WTC11 (cell line): ENCODE measurements around the gene UPF1. TPM values are rescaled to one million over a fixed set of nuclear protein-coding genes. Genes with fewer than 3 reads are reported as not detected.

ENCODE experiments used
- ATAC-seq: fragments of 200-7000 bp; cut with Tn5 transposase; 2 replicates; pipeline ENCODE4 v1.10.0; 2021; ENCODE audit warnings: mild to moderate bottlenecking, moderate library complexity
- CTCF ChIA-PET: fragments of 300-600 bp; sonication (Branson Sonifier 250); formaldehyde crosslinking; loops from one replicate; lab custom pipeline; 2021; ENCODE audit warnings: antibody characterized with exemption; lab: Charles Lee
- POLR2A ChIA-PET: fragments of 350-600 bp; sonication (Branson Sonifier 250); formaldehyde crosslinking; loops from one replicate; lab custom pipeline; 2021; ENCODE audit warnings: antibody characterized with exemption; lab: Charles Lee
- DNase-seq: peaks from one replicate; pipeline ENCODE4 v3.0.0; 2021; ENCODE audit warnings: low spot score
- H3K27ac Mint-ChIP-seq: 2 replicates; pipeline ENCODE4 v1.8.0; 2021; ENCODE audit warnings: mixed read lengths
- H3K27me3 Mint-ChIP-seq: 2 replicates; pipeline ENCODE4 v1.8.0; 2021; ENCODE audit warnings: low read depth, mild to moderate bottlenecking, moderate library complexity, mixed read lengths
- H3K36me3 Mint-ChIP-seq: 2 replicates; pipeline ENCODE4 v1.8.0; 2021; ENCODE audit warnings: mixed read lengths
- H3K4me1 Mint-ChIP-seq: 2 replicates; pipeline ENCODE4 v1.8.0; 2022; ENCODE audit warnings: mixed read lengths
- H3K4me3 Mint-ChIP-seq: 2 replicates; pipeline ENCODE4 v1.8.0; 2021; ENCODE audit warnings: mild to moderate bottlenecking, moderate library complexity, mixed read lengths
- H3K9me3 Mint-ChIP-seq: 2 replicates; pipeline ENCODE4 v1.8.0; 2021; ENCODE audit warnings: mixed read lengths
- ATF3 ChIP-seq: sonication (generic); formaldehyde crosslinking; conservative IDR thresholded peaks from 2 replicates; pipeline ENCODE4 v1.8.1; 2022; ENCODE audit warnings: mild to moderate bottlenecking, missing genetic modification reagents
- ERG ChIP-seq: fragments of 250-450 bp; sonication (Bioruptor Pico); IDR thresholded peaks from 2 replicates; pipeline ENCODE4 v1.8.0; 2021; ENCODE audit warnings: mild to moderate bottlenecking
- HMGXB4 ChIP-seq: sonication (generic); formaldehyde crosslinking; IDR thresholded peaks from 2 replicates; pipeline ENCODE4 v1.8.1; 2023; ENCODE audit warnings: mild to moderate bottlenecking, moderate library complexity, missing genetic modification reagents
- KAT7 ChIP-seq: sonication (generic); formaldehyde crosslinking; IDR thresholded peaks from 2 replicates; pipeline ENCODE4 v1.8.1; 2023; ENCODE audit warnings: missing genetic modification reagents, mild to moderate bottlenecking, borderline replicate concordance
- NR1H2 ChIP-seq: sonication (generic); formaldehyde crosslinking; IDR thresholded peaks from 2 replicates; pipeline ENCODE4 v1.9.0; 2021; ENCODE audit warnings: mild to moderate bottlenecking, moderate library complexity, missing genetic modification reagents
- RORB ChIP-seq: fragments of 250-450 bp; sonication (Bioruptor Pico); IDR thresholded peaks from 2 replicates; pipeline ENCODE4 v1.9.0; 2021; ENCODE audit warnings: mild to moderate bottlenecking
- TP53 ChIP-seq: sonication (generic); formaldehyde crosslinking; IDR thresholded peaks from 2 replicates; pipeline ENCODE4 v1.8.1; 2023; ENCODE audit warnings: mild to moderate bottlenecking, missing genetic modification reagents
- ZNF671 ChIP-seq: fragments of 250-450 bp; sonication (Bioruptor Pico); IDR thresholded peaks from 2 replicates; pipeline ENCODE4 v1.8.0; 2021; ENCODE audit warnings: mild to moderate bottlenecking
- total RNA-seq: library from RNA; stranded (reverse); gene quantifications from 3 replicates; pipeline ENCODE4 v1.2.3, GENCODE V29; 2021
- TF ChIP-seq, protein P1 (sequence below): sonication (generic); formaldehyde crosslinking; IDR thresholded peaks from 2 replicates; pipeline ENCODE4 v1.8.1; 2023; ENCODE audit warnings: mild to moderate bottlenecking, missing genetic modification reagents, borderline replicate concordance
- TF ChIP-seq, protein P2 (sequence below): sonication (generic); formaldehyde crosslinking; IDR thresholded peaks from 2 replicates; pipeline ENCODE4 v1.8.1; 2022; ENCODE audit warnings: low read depth, mild to moderate bottlenecking, moderate library complexity, missing genetic modification reagents, borderline replicate concordance

Gene UPF1
- total RNA-seq, 1 experiment from 2014 or later = 82.5 TPM

GRCh38 chr19:18879579-18880373, 48.0 kb downstream of the UPF1 start:
- no peaks in the 10 kb centered on the region for H3K4me1 Mint-ChIP-seq
- H3K9me3 Mint-ChIP-seq = peaks cover 5% of the 10 kb centered on the region
- no peak for TF ChIP-seq ERG (CRISPR knock-in tag)
- DNase-seq (peak; percentile 85), ATAC-seq (peak; percentile 81)
- H3K27me3 Mint-ChIP-seq = no peaks in the 10 kb centered on the region
- H3K27ac Mint-ChIP-seq = no peak overlapping the region
- ChIA-PET CTCF (interaction anchor here (0.5 to 1.9 kb wide), 6 partner anchors 13 to 108 kb away, joined by 3 to 12 read pairs (median 6); no protein-coding TSS in a partner anchor), POLR2A (interaction anchor here (1.2 kb wide), 1 partner anchor 39 kb away, joined by 4 read pairs; the partner anchor contains the start of genes COPE and DDX49)
- H3K36me3 Mint-ChIP-seq = peaks cover 37% of the 10 kb centered on the region
- no peak overlapping the region for H3K4me3 Mint-ChIP-seq

DNA sequence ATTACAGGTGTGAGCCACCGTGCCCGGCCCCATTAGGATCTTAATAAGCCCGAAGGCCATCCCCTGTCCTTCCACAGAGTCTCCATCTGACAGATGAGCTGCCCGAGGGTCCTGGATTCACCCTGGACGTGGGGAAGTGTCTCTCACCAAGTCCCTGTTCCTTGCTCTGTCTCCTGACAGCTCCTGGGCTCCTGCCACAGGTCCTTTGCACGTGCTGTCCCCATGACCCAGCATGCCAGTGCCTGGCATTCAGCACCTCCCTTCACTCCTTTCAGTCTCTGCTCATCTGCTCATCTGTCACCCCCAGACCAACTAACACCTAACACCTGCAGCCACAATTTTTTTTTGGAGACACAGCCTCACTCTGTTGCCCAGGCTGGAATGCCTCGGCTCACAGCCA, 49.7 kb downstream of the UPF1 start:
- ChIA-PET POLR2A (no interaction called here), CTCF (no interaction called here)
- ATAC-seq = no peak
- Mint-ChIP-seq H3K4me3 (no peak overlapping the region), H3K27me3 (no peaks in the 10 kb centered on the region), H3K27ac (no peak overlapping the region), H3K4me1 (no peaks in the 10 kb centered on the region), H3K36me3 (peaks cover 31% of the 10 kb centered on the region), H3K9me3 (peaks cover 5% of the 10 kb centered on the region)
- DNase-seq = no peak
- TF ChIP-seq, protein P1, sequence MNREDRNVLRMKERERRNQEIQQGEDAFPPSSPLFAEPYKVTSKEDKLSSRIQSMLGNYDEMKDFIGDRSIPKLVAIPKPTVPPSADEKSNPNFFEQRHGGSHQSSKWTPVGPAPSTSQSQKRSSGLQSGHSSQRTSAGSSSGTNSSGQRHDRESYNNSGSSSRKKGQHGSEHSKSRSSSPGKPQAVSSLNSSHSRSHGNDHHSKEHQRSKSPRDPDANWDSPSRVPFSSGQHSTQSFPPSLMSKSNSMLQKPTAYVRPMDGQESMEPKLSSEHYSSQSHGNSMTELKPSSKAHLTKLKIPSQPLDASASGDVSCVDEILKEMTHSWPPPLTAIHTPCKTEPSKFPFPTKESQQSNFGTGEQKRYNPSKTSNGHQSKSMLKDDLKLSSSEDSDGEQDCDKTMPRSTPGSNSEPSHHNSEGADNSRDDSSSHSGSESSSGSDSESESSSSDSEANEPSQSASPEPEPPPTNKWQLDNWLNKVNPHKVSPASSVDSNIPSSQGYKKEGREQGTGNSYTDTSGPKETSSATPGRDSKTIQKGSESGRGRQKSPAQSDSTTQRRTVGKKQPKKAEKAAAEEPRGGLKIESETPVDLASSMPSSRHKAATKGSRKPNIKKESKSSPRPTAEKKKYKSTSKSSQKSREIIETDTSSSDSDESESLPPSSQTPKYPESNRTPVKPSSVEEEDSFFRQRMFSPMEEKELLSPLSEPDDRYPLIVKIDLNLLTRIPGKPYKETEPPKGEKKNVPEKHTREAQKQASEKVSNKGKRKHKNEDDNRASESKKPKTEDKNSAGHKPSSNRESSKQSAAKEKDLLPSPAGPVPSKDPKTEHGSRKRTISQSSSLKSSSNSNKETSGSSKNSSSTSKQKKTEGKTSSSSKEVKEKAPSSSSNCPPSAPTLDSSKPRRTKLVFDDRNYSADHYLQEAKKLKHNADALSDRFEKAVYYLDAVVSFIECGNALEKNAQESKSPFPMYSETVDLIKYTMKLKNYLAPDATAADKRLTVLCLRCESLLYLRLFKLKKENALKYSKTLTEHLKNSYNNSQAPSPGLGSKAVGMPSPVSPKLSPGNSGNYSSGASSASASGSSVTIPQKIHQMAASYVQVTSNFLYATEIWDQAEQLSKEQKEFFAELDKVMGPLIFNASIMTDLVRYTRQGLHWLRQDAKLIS = no peak
- no peak for TF ChIP-seq ATF3 (CRISPR knock-in tag)
- TF ChIP-seq ERG (CRISPR knock-in tag) = no peak
- TF ChIP-seq ZNF671 (CRISPR knock-in tag) = no peak
- no peak for TF ChIP-seq RORB (CRISPR knock-in tag)
- TF ChIP-seq NR1H2 (CRISPR knock-in tag) = no peak
- TF ChIP-seq HMGXB4 (CRISPR knock-in tag) = no peak
- no peak for TF ChIP-seq TP53 (CRISPR knock-in tag)
- no peak for TF ChIP-seq KAT7 (CRISPR knock-in tag)
- TF ChIP-seq, protein P2, sequence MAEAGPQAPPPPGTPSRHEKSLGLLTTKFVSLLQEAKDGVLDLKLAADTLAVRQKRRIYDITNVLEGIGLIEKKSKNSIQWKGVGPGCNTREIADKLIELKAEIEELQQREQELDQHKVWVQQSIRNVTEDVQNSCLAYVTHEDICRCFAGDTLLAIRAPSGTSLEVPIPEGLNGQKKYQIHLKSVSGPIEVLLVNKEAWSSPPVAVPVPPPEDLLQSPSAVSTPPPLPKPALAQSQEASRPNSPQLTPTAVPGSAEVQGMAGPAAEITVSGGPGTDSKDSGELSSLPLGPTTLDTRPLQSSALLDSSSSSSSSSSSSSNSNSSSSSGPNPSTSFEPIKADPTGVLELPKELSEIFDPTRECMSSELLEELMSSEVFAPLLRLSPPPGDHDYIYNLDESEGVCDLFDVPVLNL = no peak
